NCI-H146 treated with DMSO at 0.1 percent for 48 hours (cell line): ENCODE results near the gene MYMX.
"Not testable (repeated sequence)": the region's sequence is repeated elsewhere in the genome, so short reads cannot be mapped to it uniquely, and the experiment has no call there.

ENCODE experiments used
- DNase-seq: peaks from one replicate; lab custom pipeline; 2025; ENCODE audit not compliant: unreplicated experiment; lab: John Stamatoyannopoulos, UW

The MYMX gene

GRCh38 chr6:44216677-44217331 lies at the start of gene MYMX:
MYMX (plus strand) TSS chr6:44216926; CDS start chr6:44217472, 546 bp downstream.
- DNase-seq = no peak

GRCh38 chr6:44167567-44167966 lies 49.2 kb upstream of the MYMX start:
- DNase-seq = no peak

- DNase-seq = no peak
Observed at GRCh38 chr6:44169154-44169553, 47.6 kb upstream of the MYMX start.

GRCh38 chr6:44169886-44170570 lies 46.7 kb upstream of the MYMX start:
- DNase-seq = no peak

- DNase-seq = no peak
Observed at GRCh38 chr6:44171899-44172546, 44.7 kb upstream of the MYMX start.

- DNase-seq = peak; percentile 82
Observed at GRCh38 chr6:44172731-44173500, 43.8 kb upstream of the MYMX start.

GRCh38 chr6:44176130-44176761 lies 40.5 kb upstream of the MYMX start:
- DNase-seq = no peak

GRCh38 chr6:44176762-44177509 lies 39.8 kb upstream of the MYMX start:
- peak; percentile 91 for DNase-seq

GRCh38 chr6:44177691-44178423 lies 38.9 kb upstream of the MYMX start:
- no peak for DNase-seq

- DNase-seq = no peak
Observed at GRCh38 chr6:44178424-44179071, 38.2 kb upstream of the MYMX start.

- DNase-seq = no peak
Observed at GRCh38 chr6:44179072-44179536, 37.6 kb upstream of the MYMX start.

- DNase-seq = no peak
Observed at GRCh38 chr6:44179648-44180047, 37.1 kb upstream of the MYMX start.

GRCh38 chr6:44180406-44180805 lies 36.3 kb upstream of the MYMX start:
- DNase-seq = no peak

GRCh38 chr6:44180886-44181285 lies 35.8 kb upstream of the MYMX start:
- DNase-seq = no peak

- DNase-seq = not testable (repeated sequence)
Observed at GRCh38 chr6:44181784-44182183, 34.9 kb upstream of the MYMX start.

- DNase-seq = no peak
Observed at GRCh38 chr6:44182911-44183390, 33.8 kb upstream of the MYMX start.

- no peak for DNase-seq
Observed at GRCh38 chr6:44183783-44184182, 32.9 kb upstream of the MYMX start.

- DNase-seq = peak; percentile 92
Observed at GRCh38 chr6:44185356-44185755, 31.4 kb upstream of the MYMX start.
